HL-60 (cell line): ENCODE results near the gene CACNG6.

ENCODE experiments used
- DNase-seq, 2 experiments: peaks; one replicate each; pipeline ENCODE4 v3.0.0-alpha.2; 2010 to 2020; ENCODE audit warnings: low read depth in 1 of 2, low spot score in 1 of 2
- H3K27ac ChIP-seq: fragments of 250-450 bp; sonication (Bioruptor Pico); replicated peaks from 2 replicates; pipeline ENCODE4 v1.5.1; 2020; ENCODE audit warnings: mild to moderate bottlenecking, moderate library complexity
- H3K27me3 ChIP-seq: fragments of 250-450 bp; sonication (Bioruptor Pico); 2 replicates; pipeline ENCODE4 v1.5.1; 2021; ENCODE audit warnings: mild to moderate bottlenecking, moderate library complexity; ENCODE audit not compliant: insufficient read depth, poor library complexity, severe bottlenecking
- H3K4me3 ChIP-seq: replicated peaks from 2 replicates; pipeline ENCODE4 v1.5.1; 2011; ENCODE audit warnings: mild to moderate bottlenecking, control low read depth, low read length; ENCODE audit not compliant: insufficient read depth
- GABPA ChIP-seq: IDR thresholded peaks from 2 replicates; pipeline ENCODE4 v1.6.1; 2012; ENCODE audit warnings: low read depth
- POLR2AphosphoS5 ChIP-seq: IDR thresholded peaks from 2 replicates; pipeline ENCODE4 v1.6.1; 2012; ENCODE audit warnings: low read depth
- SPI1 ChIP-seq: IDR thresholded peaks from 2 replicates; pipeline ENCODE4 v1.6.1; 2012; ENCODE audit warnings: low read depth, mild to moderate bottlenecking, borderline replicate concordance
- TF ChIP-seq, protein P1 (sequence below): IDR thresholded peaks from one replicate; pipeline ENCODE4 v1.5.1; 2011; ENCODE audit warnings: low read length, control low read depth, inconsistent platforms; ENCODE audit not compliant: insufficient read depth
- TF ChIP-seq, protein P2 (sequence below): IDR thresholded peaks from 2 replicates; pipeline ENCODE4 v1.6.1; 2012; ENCODE audit warnings: low read depth; ENCODE audit not compliant: insufficient replicate concordance

The CACNG6 gene

DNA sequence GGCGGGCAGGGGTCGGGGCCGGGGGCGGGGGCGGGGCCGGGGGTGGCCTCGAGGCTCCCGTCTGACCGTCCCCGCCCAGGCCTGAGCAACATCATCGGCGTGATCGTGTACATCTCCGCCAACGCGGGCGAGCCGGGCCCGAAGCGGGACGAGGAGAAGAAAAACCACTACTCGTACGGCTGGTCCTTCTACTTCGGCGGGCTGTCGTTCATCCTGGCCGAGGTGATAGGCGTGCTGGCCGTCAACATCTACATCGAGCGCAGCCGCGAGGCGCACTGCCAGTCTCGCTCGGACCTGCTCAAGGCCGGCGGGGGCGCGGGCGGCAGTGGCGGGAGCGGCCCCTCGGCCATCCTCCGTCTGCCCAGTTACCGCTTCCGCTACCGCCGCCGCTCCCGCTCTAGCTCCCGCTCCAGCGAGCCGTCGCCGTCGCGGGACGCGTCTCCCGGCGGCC is 9.4 kb upstream of the CACNG6 start:
- TF ChIP-seq, protein P1, sequence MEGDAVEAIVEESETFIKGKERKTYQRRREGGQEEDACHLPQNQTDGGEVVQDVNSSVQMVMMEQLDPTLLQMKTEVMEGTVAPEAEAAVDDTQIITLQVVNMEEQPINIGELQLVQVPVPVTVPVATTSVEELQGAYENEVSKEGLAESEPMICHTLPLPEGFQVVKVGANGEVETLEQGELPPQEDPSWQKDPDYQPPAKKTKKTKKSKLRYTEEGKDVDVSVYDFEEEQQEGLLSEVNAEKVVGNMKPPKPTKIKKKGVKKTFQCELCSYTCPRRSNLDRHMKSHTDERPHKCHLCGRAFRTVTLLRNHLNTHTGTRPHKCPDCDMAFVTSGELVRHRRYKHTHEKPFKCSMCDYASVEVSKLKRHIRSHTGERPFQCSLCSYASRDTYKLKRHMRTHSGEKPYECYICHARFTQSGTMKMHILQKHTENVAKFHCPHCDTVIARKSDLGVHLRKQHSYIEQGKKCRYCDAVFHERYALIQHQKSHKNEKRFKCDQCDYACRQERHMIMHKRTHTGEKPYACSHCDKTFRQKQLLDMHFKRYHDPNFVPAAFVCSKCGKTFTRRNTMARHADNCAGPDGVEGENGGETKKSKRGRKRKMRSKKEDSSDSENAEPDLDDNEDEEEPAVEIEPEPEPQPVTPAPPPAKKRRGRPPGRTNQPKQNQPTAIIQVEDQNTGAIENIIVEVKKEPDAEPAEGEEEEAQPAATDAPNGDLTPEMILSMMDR: no peak
- TF ChIP-seq GABPA (no peak), POLR2AphosphoS5 (no peak), SPI1 (no peak)
- TF ChIP-seq, protein P2, sequence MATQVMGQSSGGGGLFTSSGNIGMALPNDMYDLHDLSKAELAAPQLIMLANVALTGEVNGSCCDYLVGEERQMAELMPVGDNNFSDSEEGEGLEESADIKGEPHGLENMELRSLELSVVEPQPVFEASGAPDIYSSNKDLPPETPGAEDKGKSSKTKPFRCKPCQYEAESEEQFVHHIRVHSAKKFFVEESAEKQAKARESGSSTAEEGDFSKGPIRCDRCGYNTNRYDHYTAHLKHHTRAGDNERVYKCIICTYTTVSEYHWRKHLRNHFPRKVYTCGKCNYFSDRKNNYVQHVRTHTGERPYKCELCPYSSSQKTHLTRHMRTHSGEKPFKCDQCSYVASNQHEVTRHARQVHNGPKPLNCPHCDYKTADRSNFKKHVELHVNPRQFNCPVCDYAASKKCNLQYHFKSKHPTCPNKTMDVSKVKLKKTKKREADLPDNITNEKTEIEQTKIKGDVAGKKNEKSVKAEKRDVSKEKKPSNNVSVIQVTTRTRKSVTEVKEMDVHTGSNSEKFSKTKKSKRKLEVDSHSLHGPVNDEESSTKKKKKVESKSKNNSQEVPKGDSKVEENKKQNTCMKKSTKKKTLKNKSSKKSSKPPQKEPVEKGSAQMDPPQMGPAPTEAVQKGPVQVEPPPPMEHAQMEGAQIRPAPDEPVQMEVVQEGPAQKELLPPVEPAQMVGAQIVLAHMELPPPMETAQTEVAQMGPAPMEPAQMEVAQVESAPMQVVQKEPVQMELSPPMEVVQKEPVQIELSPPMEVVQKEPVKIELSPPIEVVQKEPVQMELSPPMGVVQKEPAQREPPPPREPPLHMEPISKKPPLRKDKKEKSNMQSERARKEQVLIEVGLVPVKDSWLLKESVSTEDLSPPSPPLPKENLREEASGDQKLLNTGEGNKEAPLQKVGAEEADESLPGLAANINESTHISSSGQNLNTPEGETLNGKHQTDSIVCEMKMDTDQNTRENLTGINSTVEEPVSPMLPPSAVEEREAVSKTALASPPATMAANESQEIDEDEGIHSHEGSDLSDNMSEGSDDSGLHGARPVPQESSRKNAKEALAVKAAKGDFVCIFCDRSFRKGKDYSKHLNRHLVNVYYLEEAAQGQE: no peak
- DNase-seq: no peak
- Histone ChIP-seq H3K27me3 (peaks cover 48% of the 10 kb centered on the region), H3K27ac (no peak overlapping the region), H3K4me3 (no peak overlapping the region)

DNA sequence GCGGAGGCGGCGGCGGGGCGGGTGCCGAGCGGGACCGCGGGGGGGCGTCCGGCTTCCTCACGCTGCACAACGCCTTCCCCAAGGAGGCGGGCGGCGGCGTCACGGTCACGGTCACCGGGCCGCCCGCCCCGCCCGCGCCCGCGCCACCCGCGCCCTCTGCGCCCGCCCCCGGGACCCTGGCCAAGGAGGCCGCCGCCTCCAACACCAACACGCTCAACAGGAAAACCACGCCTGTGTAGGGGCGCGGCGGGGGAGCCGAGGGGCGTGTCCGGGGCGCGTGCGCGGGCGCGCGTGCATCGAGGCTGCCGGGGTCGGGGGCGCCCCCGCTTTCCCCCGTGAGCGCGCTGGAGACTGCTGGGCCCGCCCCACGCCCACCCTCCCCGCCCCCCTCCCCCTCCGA is 8.8 kb upstream of the CACNG6 start:
- peaks cover 48% of the 10 kb centered on the region for H3K27me3 ChIP-seq
- DNase-seq: no peak
- TF ChIP-seq SPI1: no peak
- TF ChIP-seq GABPA: no peak
- TF ChIP-seq, protein P1: no peak
- TF ChIP-seq, protein P2: no peak
- TF ChIP-seq POLR2AphosphoS5: no peak
- no peak overlapping the region for H3K4me3 ChIP-seq
- H3K27ac ChIP-seq: no peak overlapping the region

DNA sequence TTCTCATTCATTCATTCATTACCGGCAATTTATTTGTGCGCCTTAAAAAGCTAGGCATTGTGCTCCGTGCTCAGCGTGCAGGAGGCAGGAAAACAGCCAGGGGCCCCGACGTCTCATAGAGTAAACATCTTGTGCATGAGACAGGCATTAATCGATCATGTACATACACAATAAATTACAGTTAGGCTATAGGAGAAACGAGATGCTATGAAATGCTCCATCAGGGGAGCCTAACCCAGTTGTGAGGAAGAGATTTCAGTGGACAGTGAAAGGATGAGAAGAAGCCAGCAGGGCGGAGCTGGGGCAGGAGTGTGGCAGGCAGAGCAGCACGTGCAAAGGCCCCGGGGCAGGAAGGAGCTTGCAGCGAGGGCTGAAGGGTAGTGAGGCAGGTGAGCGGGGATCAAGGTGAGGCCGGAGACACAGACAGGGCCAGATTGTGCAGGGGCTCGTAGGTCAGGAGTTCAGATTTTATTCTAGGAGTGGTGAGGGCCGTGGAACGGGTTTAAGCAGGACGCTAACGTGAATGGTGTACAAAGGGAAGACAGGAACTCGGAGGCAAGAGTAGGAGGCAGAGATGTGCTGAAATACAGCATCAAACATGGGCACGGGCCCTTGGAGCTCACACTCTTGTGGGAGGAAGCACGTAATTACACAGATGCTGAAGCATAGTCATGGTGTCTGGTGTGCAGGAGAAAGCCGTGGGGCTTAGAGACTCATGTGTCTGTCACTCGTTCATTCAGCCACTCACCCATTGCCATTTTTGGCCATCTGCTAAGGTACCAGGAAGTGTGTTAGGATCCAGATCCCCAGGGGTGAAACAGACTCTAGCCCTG is 7.8 kb upstream of the CACNG6 start:
- Histone ChIP-seq H3K27ac (no peak overlapping the region), H3K4me3 (no peak overlapping the region), H3K27me3 (peaks cover 39% of the 10 kb centered on the region)
- no peak for DNase-seq
- no peak for TF ChIP-seq GABPA
- no peak for TF ChIP-seq SPI1
- TF ChIP-seq POLR2AphosphoS5: no peak
- TF ChIP-seq, protein P1: no peak
- TF ChIP-seq, protein P2: no peak
